Adrenal gland (tissue), 12 donors: ENCODE results near the gene GRID1. TPM values are rescaled to one million over a fixed set of nuclear protein-coding genes. Genes with fewer than 3 reads are reported as not detected.

Experiments
- DNase-seq, 7 donors: peaks; one replicate each; pipeline ENCODE4 v3.0.0-alpha.2; 2019 to 2020
- H3K27ac ChIP-seq, 5 donors: fragments of 200-600 bp; sonication (generic) in 4 of 5; 1 replicate in 3 of 5; 2 replicates in 2 of 5; pipeline versions ENCODE4 v1.5.1 to v1.8.0; 2016 to 2020; ENCODE audit warnings: mild to moderate bottlenecking in 1 of 5
- H3K27me3 ChIP-seq: fragments of 200-600 bp; 2 replicates; pipeline ENCODE4 v1.8.0; 2021
- H3K36me3 ChIP-seq, 2 donors: fragments of 200-600 bp; replicated peaks in 1 of 2; 1 replicate in 1 of 2; 2 replicates in 1 of 2; pipeline versions ENCODE4 v1.5.1 to v1.8.0; 2018 to 2022
- H3K4me1 ChIP-seq, 2 donors: fragments of 200-600 bp; replicated peaks in 1 of 2; 1 replicate in 1 of 2; 2 replicates in 1 of 2; pipeline versions ENCODE4 v1.5.1 to v1.8.0; 2018 to 2021
- H3K4me3 ChIP-seq, 4 donors: fragments of 200-600 bp; sonication (generic) in 3 of 4; one replicate each; pipeline ENCODE4 v1.5.1; 2016 to 2018
- H3K9me3 ChIP-seq, 3 donors: fragments of 200-600 bp; sonication (generic) in 1 of 3; replicated peaks in 1 of 3; 1 replicate in 2 of 3; 2 replicates in 1 of 3; pipeline versions ENCODE4 v1.5.1 to v1.8.0; 2016 to 2021
- CTCF ChIP-seq, 6 experiments: fragments of 450-650 bp in 4 of 6; fragments of 200-600 bp in 2 of 6; sonication (generic) in 1 of 6; IDR thresholded peaks; 1 replicate in 5 of 6; 2 replicates in 1 of 6; pipeline versions ENCODE4 v1.5.1 to v1.8.0; 2016 to 2021; ENCODE audit warnings: antibody characterized with exemption in 6 of 6, mild to moderate bottlenecking in 2 of 6, moderate library complexity in 1 of 6
- POLR2A ChIP-seq, 2 donors: fragments of 450-650 bp; IDR thresholded peaks; one replicate each; pipeline ENCODE4 v1.6.1; 2017; ENCODE audit warnings: antibody characterized with exemption in 2 of 2, mild to moderate bottlenecking in 2 of 2, moderate library complexity in 1 of 2
- WGBS, 4 donors: extraction: QIAGEN DNeasy Blood & Tissue Kit in 2 of 4; methylation state at CpG; one replicate each; pipeline versions ENCODE4 v1.1.5 to v1.1.7; 2013 to 2017; 5-methylcytosine and 5-hydroxymethylcytosine counted together
- intact Hi-C, 2 donors: fragments of 100-400 bp; cut with DNase I; formaldehyde crosslinking; loops; one replicate each; pipeline versions ENCODE4 v1.14.1 to v1.15.0; 2022 to 2023
- polyA plus RNA-seq, 3 donors: library from polyadenylated mRNA; stranded (reverse); fragments of 200-250 nt in 2 of 3; fragments of 350-450 nt in 1 of 3; fragmentation: Illumina TruSeq in 1 of 3; extraction: RNeasy Lipid Tissue Mini Kit (QIAGEN cat#74804) in 1 of 3; gene quantifications; one replicate each; pipeline ENCODE4 v1.2.3, GENCODE V29; 2013 to 2014
- total RNA-seq, 9 donors: library from RNA; depleted of rRNA in 4 of 9; stranded (reverse); fragments of >200 nt in 4 of 9; fragments of 120-200 nt in 1 of 9; fragmentation: NEBNext Ultra II Directional in 1 of 9; extraction: Animal tissue kit (Norgen Biotek cat#: 25700) in 1 of 9; gene quantifications; one replicate each; pipeline versions ENCODE4 v1.1.0 to v1.2.4, GENCODE V29; 2013 to 2023
- donor health status: healthy with polysubstance abuse.
- donor health status: Bipolar disorder and iron deficiency.
- donor health status: DM: yes; HTN: yes; CAD: no.
- donor health status: DM: no; HTN: no; CAD: no.
- donor health status: DM: no; HTN: no; CAD: no.
- donor health status: DM: yes; HTN: yes; CAD: no.

GRID1 gene
- total and polyA plus RNA-seq, 12 donors: 2.2 to 8.0 (median 4.1) TPM

GRCh38 chr10:86413046-86413728, 46.6 kb upstream of the GRID1 start:
- H3K27me3 ChIP-seq: no peaks in the 10 kb centered on the region
- peak overlapping the region in 1 of 5 donors; percentile 8 for H3K27ac ChIP-seq
- H3K9me3 ChIP-seq: no peaks in the 10 kb centered on the region
- H3K4me3 ChIP-seq: no peak overlapping the region
- H3K36me3 ChIP-seq: no peaks in the 10 kb centered on the region
- no peak for TF ChIP-seq CTCF (IDR thresholded peaks at IDR 0.05)
- no peak for TF ChIP-seq POLR2A (IDR thresholded peaks at IDR 0.05)
- intact Hi-C loops: no loop called here
- 40 to 47% (median 44%) methylated on average over 6 of the region's 6 CpGs for WGBS, 4 donors
- peaks cover 0 to 7% of the 10 kb centered on the region in 2 donors for H3K4me1 ChIP-seq
- DNase-seq: no peak

GRCh38 chr10:86411852-86412560, 45.4 kb upstream of the GRID1 start:
- WGBS, 4 donors: 66 to 94% (median 81%) methylated on average over 4 to 6 of the region's 6 CpGs
- Histone ChIP-seq H3K4me3 (no peak overlapping the region), H3K36me3 (no peaks in the 10 kb centered on the region), H3K9me3 (no peaks in the 10 kb centered on the region), H3K4me1 (peaks cover 0 to 7% of the 10 kb centered on the region in 2 donors), H3K27ac (peak overlapping the region in 3 of 5 donors; percentile 9 to 76 (median 29)), H3K27me3 (no peaks in the 10 kb centered on the region)
- no peak for DNase-seq
- TF ChIP-seq CTCF (IDR thresholded peaks at IDR 0.05): no peak
- TF ChIP-seq POLR2A (IDR thresholded peaks at IDR 0.05): no peak
- intact Hi-C loops: no loop called here

GRCh38 chr10:86411281-86411841, 44.8 kb upstream of the GRID1 start:
- H3K9me3 ChIP-seq: no peaks in the 10 kb centered on the region
- no peak overlapping the region for H3K4me3 ChIP-seq
- TF ChIP-seq POLR2A (IDR thresholded peaks at IDR 0.05): peak in 1 of 2 donors; percentile 5
- TF ChIP-seq CTCF (IDR thresholded peaks at IDR 0.05): no peak
- H3K4me1 ChIP-seq: peaks cover 0 to 7% of the 10 kb centered on the region in 2 donors
- H3K27ac ChIP-seq: peak overlapping the region in 3 of 5 donors; percentile 9 to 76 (median 34)
- no peaks in the 10 kb centered on the region for H3K27me3 ChIP-seq
- peak in 5 of 7 donors; percentile 24 to 74 (median 45) for DNase-seq
- intact Hi-C loops: no loop called here
- 37 to 44% (median 41%) methylated on average over 7 of the region's 7 CpGs for WGBS, 4 donors
- H3K36me3 ChIP-seq: no peaks in the 10 kb centered on the region

- intact Hi-C loops: no loop called here
- Histone ChIP-seq H3K4me3 (no peak overlapping the region), H3K27ac (peak overlapping the region in 3 of 5 donors; percentile 7 to 73 (median 34)), H3K9me3 (no peaks in the 10 kb centered on the region), H3K4me1 (peaks cover 0 to 7% of the 10 kb centered on the region in 2 donors), H3K36me3 (no peaks in the 10 kb centered on the region), H3K27me3 (no peaks in the 10 kb centered on the region)
- no peak for DNase-seq
- no peak for TF ChIP-seq POLR2A (IDR thresholded peaks at IDR 0.05)
- TF ChIP-seq CTCF (IDR thresholded peaks at IDR 0.05): no peak
- WGBS, 4 donors: 59 to 78% (median 74%) methylated on average over 4 of the region's 4 CpGs
These were observed 44.0 kb upstream of the GRID1 start for GRCh38 chr10:86410542-86411124.
